OCI-LY1 (cell line): ENCODE measurements around the gene IKZF1.

ENCODE experiments used
- CTCF ChIP-seq: fragments of 200-600 bp; sonication (generic), shearing (Covaris generic); IDR thresholded peaks from 2 replicates; pipeline ENCODE4 v1.5.1; 2017; ENCODE audit warnings: mild to moderate bottlenecking, antibody characterized with exemption, low read length, moderate library complexity, mixed read lengths
- EZH2 ChIP-seq: fragments of 200-600 bp; sonication (generic), shearing (Covaris generic); IDR thresholded peaks from 2 replicates; pipeline ENCODE4 v1.8.0; 2017; ENCODE audit warnings: borderline replicate concordance, mixed run types, mild to moderate bottlenecking, antibody characterized with exemption, low read length, moderate library complexity, mixed read lengths

- TF ChIP-seq CTCF (no peak), EZH2 (no peak)
Measured at GRCh38 chr7:50377356-50377755, 72.8 kb downstream of the IKZF1 start.
